HL-60 (cell line): ENCODE results near the gene STAB2.

Experiments
- GABPA ChIP-seq: IDR thresholded peaks from 2 replicates; pipeline ENCODE4 v1.6.1; 2012; ENCODE audit warnings: low read depth
- POLR2AphosphoS5 ChIP-seq: IDR thresholded peaks from 2 replicates; pipeline ENCODE4 v1.6.1; 2012; ENCODE audit warnings: low read depth
- TF ChIP-seq, protein P1 (sequence below): IDR thresholded peaks from one replicate; pipeline ENCODE4 v1.5.1; 2011; ENCODE audit warnings: low read length, control low read depth, inconsistent platforms; ENCODE audit not compliant: insufficient read depth

DNA sequence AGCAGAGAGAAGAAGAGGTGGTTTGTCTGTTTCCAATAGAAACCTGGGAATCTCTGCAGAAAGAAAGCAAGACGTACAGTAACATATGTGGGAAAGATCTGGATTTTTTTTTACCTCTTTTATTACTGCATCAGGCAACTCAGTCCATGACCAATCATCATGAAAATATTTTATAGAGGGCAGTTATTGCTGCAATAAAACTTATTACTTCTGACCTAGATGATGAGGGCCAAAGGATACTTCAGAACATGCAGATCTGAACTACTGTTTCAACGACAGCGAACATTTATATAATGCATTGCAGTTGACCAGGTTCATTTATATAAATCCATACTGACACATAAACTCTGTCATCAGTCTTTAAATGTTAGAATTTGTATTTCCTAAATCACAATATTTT is 67.7 kb downstream of the STAB2 start:
- TF ChIP-seq, protein P1, sequence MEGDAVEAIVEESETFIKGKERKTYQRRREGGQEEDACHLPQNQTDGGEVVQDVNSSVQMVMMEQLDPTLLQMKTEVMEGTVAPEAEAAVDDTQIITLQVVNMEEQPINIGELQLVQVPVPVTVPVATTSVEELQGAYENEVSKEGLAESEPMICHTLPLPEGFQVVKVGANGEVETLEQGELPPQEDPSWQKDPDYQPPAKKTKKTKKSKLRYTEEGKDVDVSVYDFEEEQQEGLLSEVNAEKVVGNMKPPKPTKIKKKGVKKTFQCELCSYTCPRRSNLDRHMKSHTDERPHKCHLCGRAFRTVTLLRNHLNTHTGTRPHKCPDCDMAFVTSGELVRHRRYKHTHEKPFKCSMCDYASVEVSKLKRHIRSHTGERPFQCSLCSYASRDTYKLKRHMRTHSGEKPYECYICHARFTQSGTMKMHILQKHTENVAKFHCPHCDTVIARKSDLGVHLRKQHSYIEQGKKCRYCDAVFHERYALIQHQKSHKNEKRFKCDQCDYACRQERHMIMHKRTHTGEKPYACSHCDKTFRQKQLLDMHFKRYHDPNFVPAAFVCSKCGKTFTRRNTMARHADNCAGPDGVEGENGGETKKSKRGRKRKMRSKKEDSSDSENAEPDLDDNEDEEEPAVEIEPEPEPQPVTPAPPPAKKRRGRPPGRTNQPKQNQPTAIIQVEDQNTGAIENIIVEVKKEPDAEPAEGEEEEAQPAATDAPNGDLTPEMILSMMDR, result no peak
- TF ChIP-seq POLR2AphosphoS5, result no peak
- no peak for TF ChIP-seq GABPA
